NCI-H1105 (cell line): Measurements from ENCODE around the gene ZBTB33.

Source experiments
- DNase-seq: peaks from one replicate; lab custom pipeline; 2025; lab: John Stamatoyannopoulos, UW

ZBTB33 gene

GRCh38 chrX:120250522-120251271 lies at the start of gene ZBTB33:
Gene ZBTB33 (plus strand): TSS chrX:120250812. CDS start chrX:120253416, 2,604 bp downstream.
- peak; percentile 86 for DNase-seq

GRCh38 chrX:120200851-120201250 lies 49.8 kb upstream of the ZBTB33 start:
- DNase-seq = no peak

GRCh38 chrX:120205816-120206753 lies 44.5 kb upstream of the ZBTB33 start:
- DNase-seq = no peak

GRCh38 chrX:120207009-120207605 lies 43.5 kb upstream of the ZBTB33 start:
- peak; percentile 0 for DNase-seq

- DNase-seq = peak; percentile 23
These were observed 37.0 kb upstream of the ZBTB33 start for GRCh38 chrX:120213438-120214265.

- DNase-seq = no peak
These were observed 27.2 kb upstream of the ZBTB33 start for GRCh38 chrX:120223374-120223773.

- DNase-seq = no peak
These were observed 26.2 kb upstream of the ZBTB33 start for GRCh38 chrX:120224388-120224787.

- DNase-seq = no peak
These were observed 22.3 kb upstream of the ZBTB33 start for GRCh38 chrX:120228187-120228908.

- DNase-seq = no peak
These were observed 15.3 kb upstream of the ZBTB33 start for GRCh38 chrX:120235284-120235683.

- no peak for DNase-seq
These were observed 13.7 kb upstream of the ZBTB33 start for GRCh38 chrX:120236687-120237479.

GRCh38 chrX:120238933-120239332 lies 11.7 kb upstream of the ZBTB33 start:
- DNase-seq = no peak

- no peak for DNase-seq
These were observed 7.8 kb upstream of the ZBTB33 start for GRCh38 chrX:120242813-120243212.

GRCh38 chrX:120244395-120244734 lies 6.2 kb upstream of the ZBTB33 start:
- no peak for DNase-seq

- DNase-seq = peak; percentile 69
These were observed 5.7 kb upstream of the ZBTB33 start for GRCh38 chrX:120244735-120245498.

GRCh38 chrX:120251471-120252011 lies 929 bp downstream of the ZBTB33 start:
- peak; percentile 6 for DNase-seq

- DNase-seq = no peak
These were observed 3.2 kb downstream of the ZBTB33 start for GRCh38 chrX:120253784-120254183.

GRCh38 chrX:120260369-120260768 lies 9.8 kb downstream of the ZBTB33 start:
- DNase-seq = peak; percentile 82

GRCh38 chrX:120262859-120263708 lies 12.5 kb downstream of the ZBTB33 start:
- no peak for DNase-seq
